Mesenchymal stem cell (in vitro differentiated cells and primary cell): ENCODE measurements around the gene GRXCR2.
"Not testable (repeated sequence)": the region's sequence is repeated elsewhere in the genome, so short reads cannot be mapped to it uniquely, and the experiment has no call there.

Experiments used
- DNase-seq: peaks from one replicate; pipeline ENCODE4 v3.0.0-alpha.2; 2013
- H2AFZ ChIP-seq: one replicate; pipeline ENCODE4 v1.6.1; 2013; ENCODE audit warnings: low read depth, mild to moderate bottlenecking, control low read depth, inconsistent platforms, low read length, moderate library complexity
- H2AK5ac ChIP-seq: 2 replicates; pipeline ENCODE4 v1.6.1; 2013; ENCODE audit warnings: low read length, moderate library complexity, mild to moderate bottlenecking, inconsistent platforms; ENCODE audit not compliant: severe bottlenecking
- H2BK120ac ChIP-seq: one replicate; pipeline ENCODE4 v1.6.1; 2013; ENCODE audit warnings: low read depth, mild to moderate bottlenecking, inconsistent platforms, low read length, moderate library complexity
- H2BK12ac ChIP-seq, 2 experiments: one replicate each; pipeline ENCODE4 v1.6.1; 2013; ENCODE audit warnings: inconsistent platforms in 2 of 2, low read length in 2 of 2, mild to moderate bottlenecking in 2 of 2, moderate library complexity in 2 of 2, control low read depth in 1 of 2
- H2BK15ac ChIP-seq: one replicate; pipeline ENCODE4 v1.6.1; 2013; ENCODE audit warnings: mild to moderate bottlenecking, low read depth, inconsistent platforms; ENCODE audit not compliant: poor library complexity, severe bottlenecking
- H2BK5ac ChIP-seq: 2 replicates; pipeline ENCODE4 v1.6.1; 2013; ENCODE audit warnings: low read depth, mild to moderate bottlenecking, low read length, control low read depth, inconsistent platforms; ENCODE audit not compliant: poor library complexity, severe bottlenecking
- H3K14ac ChIP-seq, 2 experiments: one replicate each; pipeline ENCODE4 v1.6.1; 2013; ENCODE audit warnings: inconsistent platforms in 2 of 2, low read length in 2 of 2, control low read depth in 1 of 2, mild to moderate bottlenecking in 1 of 2, moderate library complexity in 1 of 2
- H3K18ac ChIP-seq, 2 experiments: one replicate each; pipeline ENCODE4 v1.6.1; 2013; ENCODE audit warnings: inconsistent platforms in 2 of 2, low read length in 2 of 2, control low read depth in 1 of 2, low read depth in 1 of 2, mild to moderate bottlenecking in 1 of 2
- H3K23ac ChIP-seq, 2 experiments: one replicate each; pipeline ENCODE4 v1.6.1; 2013; ENCODE audit warnings: inconsistent platforms in 2 of 2, low read length in 2 of 2, mild to moderate bottlenecking in 2 of 2, moderate library complexity in 2 of 2, control low read depth in 1 of 2
- H3K27ac ChIP-seq: 2 replicates; pipeline ENCODE4 v1.5.1; 2013; ENCODE audit warnings: mild to moderate bottlenecking, moderate library complexity, low read length, control low read depth, inconsistent platforms; ENCODE audit not compliant: poor library complexity, severe bottlenecking
- H3K27me3 ChIP-seq, 2 experiments: 2 replicates each; pipeline versions ENCODE4 v1.6.1 to v1.7.0; 2013; ENCODE audit warnings: low read length in 2 of 2, mild to moderate bottlenecking in 2 of 2, moderate library complexity in 2 of 2, control low read depth in 1 of 2, inconsistent platforms in 1 of 2; ENCODE audit not compliant: control insufficient read depth in 1 of 2, insufficient read depth in 1 of 2
- H3K36me3 ChIP-seq, 2 experiments: 2 replicates each; pipeline versions ENCODE4 v1.6.1 to v1.7.0; 2013; ENCODE audit warnings: low read length in 2 of 2, control low read depth in 1 of 2, inconsistent platforms in 1 of 2, low read depth in 1 of 2, mild to moderate bottlenecking in 1 of 2; ENCODE audit not compliant: insufficient read depth in 2 of 2, control insufficient read depth in 1 of 2
- H3K4ac ChIP-seq, 2 experiments: one replicate each; pipeline ENCODE4 v1.6.1; 2013; ENCODE audit warnings: inconsistent platforms in 2 of 2, low read length in 2 of 2, mild to moderate bottlenecking in 2 of 2, moderate library complexity in 2 of 2, control low read depth in 1 of 2, low read depth in 1 of 2
- H3K4me1 ChIP-seq: 2 replicates; pipeline ENCODE4 v1.6.1; 2013; ENCODE audit warnings: low read depth, low read length, control low read depth; ENCODE audit not compliant: control insufficient read depth, insufficient read depth
- H3K4me2 ChIP-seq: 2 replicates; pipeline ENCODE4 v1.6.1; 2013; ENCODE audit warnings: low read length, mild to moderate bottlenecking, inconsistent platforms; ENCODE audit not compliant: poor library complexity, severe bottlenecking
- H3K4me3 ChIP-seq, 2 experiments: 2 replicates each; pipeline versions ENCODE4 v1.5.1 to v1.7.0; 2013; ENCODE audit warnings: low read length in 2 of 2, mild to moderate bottlenecking in 2 of 2, control low read depth in 1 of 2, low read depth in 1 of 2; ENCODE audit not compliant: insufficient read depth in 1 of 2
- H3K79me1 ChIP-seq: replicated peaks from 2 replicates; pipeline ENCODE4 v1.6.1; 2013; ENCODE audit warnings: mild to moderate bottlenecking, control low read depth, low read length, inconsistent platforms; ENCODE audit not compliant: poor library complexity, severe bottlenecking
- H3K9ac ChIP-seq: 2 replicates; pipeline ENCODE4 v1.7.0; 2013; ENCODE audit warnings: mild to moderate bottlenecking, low read length, moderate library complexity
- H3K9me3 ChIP-seq: 2 replicates; pipeline ENCODE4 v1.7.0; 2013; ENCODE audit warnings: mild to moderate bottlenecking, low read length; ENCODE audit not compliant: control insufficient read depth
- H4K8ac ChIP-seq: one replicate; pipeline ENCODE4 v1.6.1; 2013; ENCODE audit warnings: inconsistent platforms, mild to moderate bottlenecking, low read length, moderate library complexity
- H4K91ac ChIP-seq: one replicate; pipeline ENCODE4 v1.6.1; 2013; ENCODE audit warnings: mild to moderate bottlenecking, low read length, inconsistent platforms
- WGBS: methylation state at CpG from one replicate; pipeline ENCODE4 v1.1.7; 2013; ENCODE audit warnings: mixed read lengths; 5-methylcytosine and 5-hydroxymethylcytosine counted together

GRXCR2 gene

GRCh38 chr5:145872486-145872885 lies 328 bp downstream of the GRXCR2 start:
- H4K91ac ChIP-seq = no peak overlapping the region
- no peak overlapping the region for H2BK15ac ChIP-seq
- H2AFZ ChIP-seq = no peak overlapping the region
- H3K14ac ChIP-seq = no peak overlapping the region
- H4K8ac ChIP-seq = no peak overlapping the region
- no peak overlapping the region for H2AK5ac ChIP-seq
- no peak overlapping the region for H2BK120ac ChIP-seq
- no peak overlapping the region for H3K27ac ChIP-seq
- no peak overlapping the region for H3K4me3 ChIP-seq
- H2BK5ac ChIP-seq = no peak overlapping the region
- H3K4me2 ChIP-seq = no peak overlapping the region
- H3K27me3 ChIP-seq = no peaks in the 10 kb centered on the region
- no peak overlapping the region for H3K9ac ChIP-seq
- H3K18ac ChIP-seq = no peak overlapping the region
- peak overlapping the region in 1 of 2 experiments; percentile 10 for H2BK12ac ChIP-seq
- no peaks in the 10 kb centered on the region for H3K36me3 ChIP-seq
- H3K4ac ChIP-seq = no peak overlapping the region
- WGBS = 88% methylated on average over 8 of the region's 8 CpGs
- H3K4me1 ChIP-seq = no peaks in the 10 kb centered on the region
- H3K9me3 ChIP-seq = no peaks in the 10 kb centered on the region
- no peaks in the 10 kb centered on the region for H3K79me1 ChIP-seq
- DNase-seq = no peak
- no peak overlapping the region for H3K23ac ChIP-seq

GRCh38 chr5:145869753-145870152 lies 3.1 kb downstream of the GRXCR2 start:
- H2AFZ ChIP-seq = no peak overlapping the region

GRCh38 chr5:145867806-145868205 lies 5.0 kb downstream of the GRXCR2 start:
- no peak overlapping the region for H3K4me2 ChIP-seq
- DNase-seq = peak; percentile 77
- H2BK12ac ChIP-seq = no peak overlapping the region
- H4K8ac ChIP-seq = no peak overlapping the region
- no peak overlapping the region for H4K91ac ChIP-seq
- no peaks in the 10 kb centered on the region for H3K27me3 ChIP-seq
- no peak overlapping the region for H3K18ac ChIP-seq
- H3K36me3 ChIP-seq = no peaks in the 10 kb centered on the region
- no peak overlapping the region for H2AFZ ChIP-seq
- H3K27ac ChIP-seq = no peak overlapping the region
- H2BK15ac ChIP-seq = no peak overlapping the region
- H3K14ac ChIP-seq = no peak overlapping the region
- H3K9ac ChIP-seq = no peak overlapping the region
- H3K4me1 ChIP-seq = no peaks in the 10 kb centered on the region
- H3K4ac ChIP-seq = no peak overlapping the region
- H2BK5ac ChIP-seq = no peak overlapping the region
- H2BK120ac ChIP-seq = no peak overlapping the region
- H2AK5ac ChIP-seq = no peak overlapping the region
- H3K79me1 ChIP-seq = no peaks in the 10 kb centered on the region
- no CpG with 5 or more reads among the region's 1 CpG for WGBS
- no peak overlapping the region for H3K23ac ChIP-seq
- no peaks in the 10 kb centered on the region for H3K9me3 ChIP-seq
- no peak overlapping the region for H3K4me3 ChIP-seq

More at GRCh38 chr5:145869753-145870152, 3.1 kb downstream of the GRXCR2 start:
- H4K91ac ChIP-seq = no peak overlapping the region
- H3K27ac ChIP-seq = no peak overlapping the region
- no peaks in the 10 kb centered on the region for H3K79me1 ChIP-seq
- H3K23ac ChIP-seq = no peak overlapping the region
- WGBS = 95% methylated on average over 3 of the region's 4 CpGs
- H3K18ac ChIP-seq = no peak overlapping the region
- no peaks in the 10 kb centered on the region for H3K27me3 ChIP-seq
- DNase-seq = no peak
- no peak overlapping the region for H2AK5ac ChIP-seq
- H3K4ac ChIP-seq = no peak overlapping the region
- H3K4me3 ChIP-seq = no peak overlapping the region
- no peaks in the 10 kb centered on the region for H3K4me1 ChIP-seq
- no peaks in the 10 kb centered on the region for H3K36me3 ChIP-seq
- no peaks in the 10 kb centered on the region for H3K9me3 ChIP-seq
- no peak overlapping the region for H3K14ac ChIP-seq
- no peak overlapping the region for H2BK12ac ChIP-seq
- H2BK120ac ChIP-seq = no peak overlapping the region
- H2BK5ac ChIP-seq = no peak overlapping the region
- H4K8ac ChIP-seq = no peak overlapping the region
- H2BK15ac ChIP-seq = no peak overlapping the region
- H3K9ac ChIP-seq = no peak overlapping the region
- no peak overlapping the region for H3K4me2 ChIP-seq

GRCh38 chr5:145864432-145864831 lies 8.4 kb downstream of the GRXCR2 start:
- not testable (repeated sequence) for H2BK5ac ChIP-seq, H3K23ac ChIP-seq

More at GRCh38 chr5:145864432-145864831, 8.4 kb downstream of the GRXCR2 start:
- not testable (repeated sequence) for H4K91ac ChIP-seq, H3K18ac ChIP-seq, H2BK15ac ChIP-seq, H3K27ac ChIP-seq, H3K4me1 ChIP-seq, H2BK120ac ChIP-seq, H3K4me3 ChIP-seq, H3K4me2 ChIP-seq, H3K9me3 ChIP-seq, H3K27me3 ChIP-seq, H3K36me3 ChIP-seq, H3K4ac ChIP-seq, H2AK5ac ChIP-seq, DNase-seq, H3K9ac ChIP-seq, H3K79me1 ChIP-seq, H3K14ac ChIP-seq, H2AFZ ChIP-seq, H2BK12ac ChIP-seq, H4K8ac ChIP-seq
- 53% methylated on average over 2 of the region's 2 CpGs for WGBS
